NCI-H1417 treated with DMSO at 0.1 percent for 48 hours (cell line): ENCODE data around the gene TRIM44.
"Not testable (repeated sequence)": the region's sequence is repeated elsewhere in the genome, so short reads cannot be mapped to it uniquely, and the experiment has no call there.

Experiments
- DNase-seq: peaks from one replicate; lab custom pipeline; 2025; lab: John Stamatoyannopoulos, UW

TRIM44 gene

GRCh38 chr11:35672608-35673007 is 10.0 kb downstream of the TRIM44 start:
- DNase-seq: no peak

- DNase-seq: no peak
Measured at GRCh38 chr11:35675901-35676610, 13.5 kb downstream of the TRIM44 start.

GRCh38 chr11:35676611-35676965 is 14.0 kb downstream of the TRIM44 start:
- no peak for DNase-seq

- DNase-seq: no peak
Measured at GRCh38 chr11:35677904-35678303, 15.3 kb downstream of the TRIM44 start.

GRCh38 chr11:35678471-35678870 is 15.9 kb downstream of the TRIM44 start:
- DNase-seq: no peak

GRCh38 chr11:35678975-35679374 is 16.4 kb downstream of the TRIM44 start:
- DNase-seq: no peak

- no peak for DNase-seq
Measured at GRCh38 chr11:35680506-35680905, 17.9 kb downstream of the TRIM44 start.

GRCh38 chr11:35681163-35681767 is 18.7 kb downstream of the TRIM44 start:
- no peak for DNase-seq

- DNase-seq: peak; percentile 4
Measured at GRCh38 chr11:35682230-35683173, 19.9 kb downstream of the TRIM44 start.

GRCh38 chr11:35683728-35684339 is 21.3 kb downstream of the TRIM44 start:
- DNase-seq: no peak

GRCh38 chr11:35688023-35688422 is 25.4 kb downstream of the TRIM44 start:
- no peak for DNase-seq

GRCh38 chr11:35689081-35689996 is 26.8 kb downstream of the TRIM44 start:
- peak; percentile 32 for DNase-seq

GRCh38 chr11:35702126-35702525 is 39.6 kb downstream of the TRIM44 start:
- DNase-seq: no peak

- DNase-seq: no peak
Measured at GRCh38 chr11:35709376-35709775, 46.8 kb downstream of the TRIM44 start.

- no peak for DNase-seq
Measured at GRCh38 chr11:35711173-35711910, 48.8 kb downstream of the TRIM44 start.

GRCh38 chr11:35711924-35712323 is 49.3 kb downstream of the TRIM44 start:
- no peak for DNase-seq

GRCh38 chr11:35712533-35712932 is 50.0 kb downstream of the TRIM44 start:
- no peak for DNase-seq

GRCh38 chr11:35714882-35715627 is 52.5 kb downstream of the TRIM44 start:
- DNase-seq: no peak

GRCh38 chr11:35715677-35716076 is 53.1 kb downstream of the TRIM44 start:
- not testable (repeated sequence) for DNase-seq

- DNase-seq: no peak
Measured at GRCh38 chr11:35717043-35717442, 54.5 kb downstream of the TRIM44 start.
